HL-60 (cell line): Measurements from ENCODE around the gene UBE2K.

Experiments used
- GABPA ChIP-seq: IDR thresholded peaks from 2 replicates; pipeline ENCODE4 v1.6.1; 2012; ENCODE audit warnings: low read depth
- POLR2AphosphoS5 ChIP-seq: IDR thresholded peaks from 2 replicates; pipeline ENCODE4 v1.6.1; 2012; ENCODE audit warnings: low read depth
- TF ChIP-seq, protein P1 (sequence below): IDR thresholded peaks from one replicate; pipeline ENCODE4 v1.5.1; 2011; ENCODE audit warnings: low read length, control low read depth, inconsistent platforms; ENCODE audit not compliant: insufficient read depth
- TF ChIP-seq, protein P2 (sequence below): IDR thresholded peaks from 2 replicates; pipeline ENCODE4 v1.6.1; 2012; ENCODE audit warnings: low read depth; ENCODE audit not compliant: insufficient replicate concordance

DNA sequence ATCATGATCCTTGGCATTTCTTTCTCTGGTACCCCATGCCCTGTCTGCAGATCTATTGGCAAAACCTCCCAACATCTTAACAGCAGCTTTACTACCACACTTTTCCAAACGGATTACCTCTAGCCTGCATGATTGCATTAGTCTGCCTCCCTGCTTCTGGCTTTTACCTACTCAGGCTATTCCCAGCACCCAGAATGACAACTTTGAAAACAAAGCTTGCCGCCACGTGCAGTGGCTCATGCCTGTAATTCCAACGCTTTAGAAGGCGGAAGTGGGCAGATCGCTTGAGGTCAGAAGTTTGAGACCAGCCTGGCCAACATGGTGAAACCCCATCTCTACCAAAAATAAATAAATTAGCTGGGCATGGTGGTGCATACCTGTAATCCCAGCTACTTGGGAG, 60.2 kb downstream of the UBE2K start:
- TF ChIP-seq POLR2AphosphoS5 (no peak), GABPA (no peak)
- TF ChIP-seq, protein P1, sequence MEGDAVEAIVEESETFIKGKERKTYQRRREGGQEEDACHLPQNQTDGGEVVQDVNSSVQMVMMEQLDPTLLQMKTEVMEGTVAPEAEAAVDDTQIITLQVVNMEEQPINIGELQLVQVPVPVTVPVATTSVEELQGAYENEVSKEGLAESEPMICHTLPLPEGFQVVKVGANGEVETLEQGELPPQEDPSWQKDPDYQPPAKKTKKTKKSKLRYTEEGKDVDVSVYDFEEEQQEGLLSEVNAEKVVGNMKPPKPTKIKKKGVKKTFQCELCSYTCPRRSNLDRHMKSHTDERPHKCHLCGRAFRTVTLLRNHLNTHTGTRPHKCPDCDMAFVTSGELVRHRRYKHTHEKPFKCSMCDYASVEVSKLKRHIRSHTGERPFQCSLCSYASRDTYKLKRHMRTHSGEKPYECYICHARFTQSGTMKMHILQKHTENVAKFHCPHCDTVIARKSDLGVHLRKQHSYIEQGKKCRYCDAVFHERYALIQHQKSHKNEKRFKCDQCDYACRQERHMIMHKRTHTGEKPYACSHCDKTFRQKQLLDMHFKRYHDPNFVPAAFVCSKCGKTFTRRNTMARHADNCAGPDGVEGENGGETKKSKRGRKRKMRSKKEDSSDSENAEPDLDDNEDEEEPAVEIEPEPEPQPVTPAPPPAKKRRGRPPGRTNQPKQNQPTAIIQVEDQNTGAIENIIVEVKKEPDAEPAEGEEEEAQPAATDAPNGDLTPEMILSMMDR, result no peak
- TF ChIP-seq, protein P2, sequence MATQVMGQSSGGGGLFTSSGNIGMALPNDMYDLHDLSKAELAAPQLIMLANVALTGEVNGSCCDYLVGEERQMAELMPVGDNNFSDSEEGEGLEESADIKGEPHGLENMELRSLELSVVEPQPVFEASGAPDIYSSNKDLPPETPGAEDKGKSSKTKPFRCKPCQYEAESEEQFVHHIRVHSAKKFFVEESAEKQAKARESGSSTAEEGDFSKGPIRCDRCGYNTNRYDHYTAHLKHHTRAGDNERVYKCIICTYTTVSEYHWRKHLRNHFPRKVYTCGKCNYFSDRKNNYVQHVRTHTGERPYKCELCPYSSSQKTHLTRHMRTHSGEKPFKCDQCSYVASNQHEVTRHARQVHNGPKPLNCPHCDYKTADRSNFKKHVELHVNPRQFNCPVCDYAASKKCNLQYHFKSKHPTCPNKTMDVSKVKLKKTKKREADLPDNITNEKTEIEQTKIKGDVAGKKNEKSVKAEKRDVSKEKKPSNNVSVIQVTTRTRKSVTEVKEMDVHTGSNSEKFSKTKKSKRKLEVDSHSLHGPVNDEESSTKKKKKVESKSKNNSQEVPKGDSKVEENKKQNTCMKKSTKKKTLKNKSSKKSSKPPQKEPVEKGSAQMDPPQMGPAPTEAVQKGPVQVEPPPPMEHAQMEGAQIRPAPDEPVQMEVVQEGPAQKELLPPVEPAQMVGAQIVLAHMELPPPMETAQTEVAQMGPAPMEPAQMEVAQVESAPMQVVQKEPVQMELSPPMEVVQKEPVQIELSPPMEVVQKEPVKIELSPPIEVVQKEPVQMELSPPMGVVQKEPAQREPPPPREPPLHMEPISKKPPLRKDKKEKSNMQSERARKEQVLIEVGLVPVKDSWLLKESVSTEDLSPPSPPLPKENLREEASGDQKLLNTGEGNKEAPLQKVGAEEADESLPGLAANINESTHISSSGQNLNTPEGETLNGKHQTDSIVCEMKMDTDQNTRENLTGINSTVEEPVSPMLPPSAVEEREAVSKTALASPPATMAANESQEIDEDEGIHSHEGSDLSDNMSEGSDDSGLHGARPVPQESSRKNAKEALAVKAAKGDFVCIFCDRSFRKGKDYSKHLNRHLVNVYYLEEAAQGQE, result no peak
